GM19351 (cell line): Measurements from ENCODE around the gene TXNDC11.
"Not testable (repeated sequence)": the region's sequence is repeated elsewhere in the genome, so short reads cannot be mapped to it uniquely, and the experiment has no call there.

Experiments used
- ATAC-seq: cut with Tn5 transposase; IDR thresholded peaks from one replicate; pipeline ENCODE4 v1.9.1; 2021; ENCODE audit warnings: mild to moderate bottlenecking, moderate library complexity; ENCODE audit not compliant: unreplicated experiment

TXNDC11 gene

GRCh38 chr16:11742536-11743307 lies at the start of gene TXNDC11:
Gene TXNDC11 (minus strand): TSS chr16:11742857. CDS start chr16:11742730, 127 bp downstream.
- peak; percentile 88 for ATAC-seq

GRCh38 chr16:11791144-11791828 lies 48.6 kb upstream of the TXNDC11 start:
- ATAC-seq: no peak

- no peak for ATAC-seq
Measured at GRCh38 chr16:11788914-11789313, 46.3 kb upstream of the TXNDC11 start.

- ATAC-seq: not testable (repeated sequence)
Measured at GRCh38 chr16:11784980-11785599, 42.4 kb upstream of the TXNDC11 start.

GRCh38 chr16:11784381-11784780 lies 41.7 kb upstream of the TXNDC11 start:
- ATAC-seq: not testable (repeated sequence)

- ATAC-seq: no peak
Measured at GRCh38 chr16:11784038-11784369, 41.3 kb upstream of the TXNDC11 start.

GRCh38 chr16:11783319-11784037 lies 40.8 kb upstream of the TXNDC11 start:
- ATAC-seq: peak; percentile 60

GRCh38 chr16:11781773-11782172 lies 39.1 kb upstream of the TXNDC11 start:
- no peak for ATAC-seq

GRCh38 chr16:11780991-11781680 lies 38.5 kb upstream of the TXNDC11 start:
- ATAC-seq: no peak

GRCh38 chr16:11779074-11779473 lies 36.4 kb upstream of the TXNDC11 start:
- no peak for ATAC-seq

GRCh38 chr16:11774065-11774626 lies 31.5 kb upstream of the TXNDC11 start:
- no peak for ATAC-seq

- no peak for ATAC-seq
Measured at GRCh38 chr16:11768849-11769248, 26.2 kb upstream of the TXNDC11 start.

GRCh38 chr16:11762431-11762830 lies 19.8 kb upstream of the TXNDC11 start:
- no peak for ATAC-seq

- ATAC-seq: no peak
Measured at GRCh38 chr16:11759997-11760396, 17.3 kb upstream of the TXNDC11 start.

GRCh38 chr16:11759163-11759834 lies 16.6 kb upstream of the TXNDC11 start:
- no peak for ATAC-seq

- ATAC-seq: no peak
Measured at GRCh38 chr16:11757671-11758545, 15.3 kb upstream of the TXNDC11 start.

- ATAC-seq: no peak
Measured at GRCh38 chr16:11756248-11756647, 13.6 kb upstream of the TXNDC11 start.

GRCh38 chr16:11755022-11755760 lies 12.5 kb upstream of the TXNDC11 start:
- no peak for ATAC-seq
